GM19193 (cell line): ENCODE measurements around the gene LRPPRC.

Experiments
- POLR2A ChIP-seq: IDR thresholded peaks from 4 replicates; pipeline ENCODE4 v1.6.1; 2011; ENCODE audit not compliant: insufficient read depth, insufficient read length; ENCODE audit errors: extremely low read depth

Gene LRPPRC

GRCh38 chr2:43943323-43943722, 52.5 kb downstream of the LRPPRC start:
- TF ChIP-seq POLR2A: no peak

DNA sequence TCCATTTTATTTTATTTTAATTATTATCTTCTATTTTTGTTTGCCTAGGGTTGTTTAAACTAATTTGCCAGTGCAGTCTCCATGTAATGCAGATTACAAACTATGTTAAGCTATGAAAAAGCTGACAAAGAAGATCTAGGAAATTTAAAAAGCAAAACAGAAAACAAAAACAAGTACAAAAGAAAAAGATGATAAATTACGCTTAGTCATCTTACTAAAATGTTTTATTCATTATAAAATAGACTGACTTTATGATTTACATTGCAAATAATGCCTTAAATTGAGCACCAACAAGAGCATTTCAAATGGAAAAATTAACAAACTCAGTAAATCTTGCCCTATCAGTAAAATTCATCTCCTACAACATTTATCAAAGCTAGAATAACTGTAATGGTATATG, 52.9 kb downstream of the LRPPRC start:
- TF ChIP-seq POLR2A: no peak

DNA sequence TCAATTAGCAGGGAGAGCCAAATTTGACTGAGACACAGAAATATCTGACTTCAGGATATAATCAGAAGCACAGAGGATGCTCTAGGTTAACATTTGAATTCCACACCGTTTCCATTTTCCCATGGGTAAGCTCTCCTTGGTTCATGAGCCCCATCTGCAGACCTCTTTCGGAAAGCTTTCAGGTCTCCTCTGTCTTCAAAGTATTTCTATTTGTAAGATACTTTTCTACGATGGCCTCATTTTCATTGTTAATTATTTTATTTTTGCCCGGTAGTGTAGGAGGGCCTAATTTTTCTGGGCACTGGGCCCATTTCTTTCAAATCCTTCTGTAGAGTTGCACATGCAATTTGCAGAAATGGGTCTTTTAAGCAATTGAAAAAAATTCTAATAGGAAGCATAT, 53.8 kb downstream of the LRPPRC start:
- TF ChIP-seq POLR2A: no peak

DNA sequence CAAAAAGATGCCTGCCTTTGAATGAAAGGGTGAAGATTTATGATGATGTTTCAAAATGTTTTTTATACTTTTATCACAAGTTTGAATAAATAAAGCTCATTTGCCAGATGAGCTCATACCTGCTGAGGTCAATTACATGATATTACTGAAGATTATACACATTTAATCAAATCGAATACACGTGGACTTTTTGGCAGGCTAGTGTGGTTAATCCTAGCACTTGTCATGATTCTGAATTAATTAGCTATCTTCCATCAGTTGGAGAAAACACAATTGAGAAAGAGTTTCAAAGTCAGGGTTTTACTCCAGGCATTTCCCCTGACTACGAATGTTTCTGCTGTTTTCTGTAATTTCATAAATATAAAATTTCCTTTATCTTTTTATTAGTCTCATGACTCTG, 54.4 kb downstream of the LRPPRC start:
- no peak for TF ChIP-seq POLR2A

GRCh38 chr2:43939695-43940256, 56.0 kb downstream of the LRPPRC start:
- no peak for TF ChIP-seq POLR2A

- no peak for TF ChIP-seq POLR2A
Measured at GRCh38 chr2:43937269-43937820, 58.4 kb downstream of the LRPPRC start.

GRCh38 chr2:43934567-43934966, 61.2 kb downstream of the LRPPRC start:
- TF ChIP-seq POLR2A: no peak

DNA sequence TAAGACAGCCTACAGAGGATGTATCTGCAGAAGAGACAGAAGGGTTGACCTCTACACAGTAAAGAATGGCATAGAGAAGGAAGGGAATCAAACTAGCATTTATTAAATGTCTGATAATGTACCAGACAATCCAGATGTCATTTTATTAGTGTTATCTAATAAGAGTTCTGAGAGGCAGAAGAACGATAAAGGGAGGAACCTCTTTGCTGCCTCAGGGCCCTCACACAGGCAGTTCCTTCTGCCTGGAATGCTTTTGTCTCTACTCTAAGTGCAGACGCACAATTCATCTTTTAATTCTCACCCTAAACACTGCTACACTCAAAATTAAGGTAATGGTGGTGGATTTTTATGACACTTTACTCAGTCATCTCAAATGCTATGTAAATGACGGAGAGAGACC, 64.5 kb downstream of the LRPPRC start:
- no peak for TF ChIP-seq POLR2A

DNA sequence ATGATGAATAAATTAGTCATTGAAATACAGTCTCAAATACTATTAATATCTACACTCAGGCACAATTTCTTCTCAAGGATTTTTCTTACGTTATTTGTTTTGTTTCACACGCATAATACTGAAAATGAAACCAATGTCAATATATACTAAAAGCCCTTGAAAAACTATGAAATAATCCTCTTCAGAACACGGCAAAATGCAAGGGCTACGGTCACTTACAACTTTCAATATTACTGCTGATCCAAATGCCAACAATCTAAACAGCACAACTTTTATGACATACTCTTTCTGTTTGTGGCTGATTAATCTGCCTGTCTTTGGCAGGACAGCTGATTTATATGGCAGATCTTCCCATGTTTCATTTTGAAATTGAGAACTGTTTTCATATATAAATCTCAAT, 68.3 kb downstream of the LRPPRC start:
- TF ChIP-seq POLR2A: no peak

- no peak for TF ChIP-seq POLR2A
Measured at GRCh38 chr2:43925431-43925830, 70.4 kb downstream of the LRPPRC start.

- TF ChIP-seq POLR2A: no peak
Measured at GRCh38 chr2:43924463-43924862, 71.3 kb downstream of the LRPPRC start.

DNA sequence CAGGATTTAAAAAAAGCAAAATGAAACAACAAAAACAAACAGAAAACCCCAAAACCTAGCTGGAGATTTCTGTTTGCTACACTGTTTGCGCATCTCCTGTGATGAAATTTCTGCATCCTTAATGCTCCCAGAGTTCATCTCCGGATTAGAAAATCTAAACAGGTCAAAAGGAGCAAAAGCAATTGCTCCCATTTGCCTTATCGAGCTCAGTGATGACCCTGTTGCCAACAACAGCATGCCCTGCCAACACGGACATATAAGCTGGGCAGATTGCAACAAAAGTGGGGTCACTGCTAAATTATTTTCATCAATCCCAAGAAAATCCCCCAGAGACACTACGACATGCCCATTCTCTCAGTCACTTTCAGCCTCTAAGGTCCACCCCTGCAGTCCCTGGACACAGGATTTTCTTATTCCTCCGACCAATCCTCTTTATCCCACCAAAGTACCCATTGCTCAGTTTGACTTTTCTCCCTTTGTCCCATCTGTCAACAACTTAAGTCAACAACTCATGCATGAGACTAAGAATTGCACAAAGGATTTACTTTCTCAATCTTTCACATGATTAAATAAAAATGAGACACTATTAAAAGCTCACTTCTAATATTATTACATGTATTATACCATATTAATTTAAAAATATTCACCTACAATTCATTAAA, 89.2 kb downstream of the LRPPRC start:
- no peak for TF ChIP-seq POLR2A

DNA sequence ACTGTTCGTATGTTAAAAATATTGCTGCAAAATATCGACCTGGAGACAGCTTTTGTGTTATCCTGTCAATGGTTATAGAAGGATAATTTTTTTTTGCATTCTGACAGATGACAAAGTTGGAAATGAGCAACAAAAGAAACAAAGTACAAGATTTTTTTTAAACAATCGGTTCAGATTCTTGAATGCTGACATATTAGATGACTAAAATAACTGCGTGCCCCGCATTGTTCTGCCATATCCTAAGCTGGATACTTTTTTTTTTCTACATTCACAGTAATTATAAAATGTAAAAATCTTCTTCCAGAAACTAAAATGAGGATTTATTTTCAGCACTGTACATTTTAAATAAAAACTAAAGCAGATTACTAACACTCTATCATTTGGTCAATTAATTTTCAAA, 89.9 kb downstream of the LRPPRC start:
- TF ChIP-seq POLR2A: no peak

- TF ChIP-seq POLR2A: no peak
Measured at GRCh38 chr2:43905371-43905803, 90.4 kb downstream of the LRPPRC start.

DNA sequence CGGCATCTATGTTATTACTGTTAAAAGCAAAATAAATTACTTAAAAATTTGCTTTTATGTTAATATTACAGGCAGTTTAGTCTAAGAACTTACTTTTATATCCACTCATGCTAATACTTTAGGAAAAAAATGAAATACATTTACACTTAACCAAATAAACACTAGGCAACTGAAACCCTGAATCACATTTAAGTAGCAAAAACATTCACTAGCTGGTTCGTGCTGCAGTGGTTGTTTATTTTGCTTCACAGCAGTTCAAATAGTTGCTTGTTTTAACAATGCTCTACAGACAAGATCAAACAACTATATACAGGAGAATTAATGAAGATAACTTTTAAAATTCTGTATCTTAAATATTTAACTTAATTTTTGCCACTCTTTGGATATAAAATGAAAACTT, 96.2 kb downstream of the LRPPRC start:
- no peak for TF ChIP-seq POLR2A

DNA sequence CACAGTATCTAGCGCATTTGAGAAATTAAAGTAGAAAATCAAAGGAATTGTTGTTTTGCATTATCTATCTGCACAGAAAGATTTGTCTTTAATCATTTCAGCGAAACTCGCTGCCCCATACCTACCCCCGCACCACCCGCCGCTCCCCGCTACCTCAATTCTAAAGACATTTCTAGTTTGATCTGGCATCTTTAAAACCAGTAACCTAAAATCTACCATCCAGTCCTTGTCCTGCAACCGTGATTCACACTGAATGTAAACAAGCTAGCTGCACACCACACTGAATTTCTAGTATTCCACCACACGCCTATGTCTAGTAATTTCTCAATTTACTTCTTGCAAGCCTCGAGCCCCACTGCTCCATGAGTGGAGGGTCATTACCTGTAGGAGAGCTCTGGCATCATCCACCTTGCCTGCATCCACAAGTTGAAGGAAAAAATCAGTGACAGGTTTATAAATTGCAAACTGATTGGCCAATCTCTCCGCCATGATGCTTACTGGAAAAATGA, 96.9 kb downstream of the LRPPRC start:
- TF ChIP-seq POLR2A: no peak
